H9 (cell line): ENCODE results near the gene KIF1A. TPM values are rescaled to one million over a fixed set of nuclear protein-coding genes. Genes with fewer than 3 reads are reported as not detected.

Experiments
- DNase-seq: peaks from one replicate; pipeline ENCODE4 v3.0.0-alpha.2; 2017
- H2AFZ ChIP-seq: one replicate; pipeline ENCODE4 v1.6.1; 2013; ENCODE audit warnings: mild to moderate bottlenecking, low read length, control low read depth, moderate library complexity
- H2AK5ac ChIP-seq: 2 replicates; pipeline ENCODE4 v1.6.1; 2013; ENCODE audit warnings: low read length, control low read depth, mixed read lengths; ENCODE audit not compliant: insufficient read length
- H2BK120ac ChIP-seq: one replicate; pipeline ENCODE4 v1.6.1; 2013; ENCODE audit warnings: low read depth, mild to moderate bottlenecking, low read length, control low read depth, inconsistent platforms; ENCODE audit not compliant: poor library complexity, severe bottlenecking
- H2BK12ac ChIP-seq: 2 replicates; pipeline ENCODE4 v1.6.1; 2013; ENCODE audit warnings: low read length, control low read depth, mixed read lengths, low read depth; ENCODE audit not compliant: insufficient read length
- H2BK15ac ChIP-seq: 2 replicates; pipeline ENCODE4 v1.6.1; 2013; ENCODE audit warnings: low read depth, low read length, control low read depth
- H2BK20ac ChIP-seq: one replicate; pipeline ENCODE4 v1.6.1; 2013; ENCODE audit warnings: low read depth, mild to moderate bottlenecking, low read length, control low read depth, inconsistent platforms; ENCODE audit not compliant: poor library complexity, severe bottlenecking
- H2BK5ac ChIP-seq: 2 replicates; pipeline ENCODE4 v1.6.1; 2013; ENCODE audit warnings: low read length, control low read depth, mixed read lengths; ENCODE audit not compliant: insufficient read length
- H3K14ac ChIP-seq: 2 replicates; pipeline ENCODE4 v1.6.1; 2013; ENCODE audit warnings: low read length, control low read depth; ENCODE audit not compliant: insufficient read depth
- H3K18ac ChIP-seq: 2 replicates; pipeline ENCODE4 v1.6.1; 2013; ENCODE audit warnings: low read depth, mild to moderate bottlenecking, mixed read lengths, low read length, control low read depth; ENCODE audit not compliant: insufficient read length
- H3K23ac ChIP-seq: 2 replicates; pipeline ENCODE4 v1.6.1; 2013; ENCODE audit warnings: low read length, control low read depth, mixed read lengths, low read depth; ENCODE audit not compliant: insufficient read length
- H3K23me2 ChIP-seq: 2 replicates; pipeline ENCODE4 v1.6.1; 2013; ENCODE audit warnings: low read depth, mild to moderate bottlenecking, mixed read lengths, low read length, control low read depth; ENCODE audit not compliant: insufficient read length, poor library complexity, severe bottlenecking
- H3K27ac ChIP-seq: 2 replicates; pipeline ENCODE4 v1.5.1; 2013; ENCODE audit warnings: low read length, control low read depth, mixed read lengths, low read depth; ENCODE audit not compliant: insufficient read length
- H3K27me3 ChIP-seq: 2 replicates; pipeline ENCODE4 v1.6.1; 2013; ENCODE audit warnings: low read length, control low read depth, inconsistent platforms; ENCODE audit not compliant: insufficient read depth
- H3K4ac ChIP-seq: 2 replicates; pipeline ENCODE4 v1.6.1; 2013; ENCODE audit warnings: low read depth, mild to moderate bottlenecking, control low read depth, inconsistent platforms, low read length, moderate library complexity
- H3K4me1 ChIP-seq: 2 replicates; pipeline ENCODE4 v1.6.1; 2013; ENCODE audit warnings: low read length, control low read depth, inconsistent platforms; ENCODE audit not compliant: insufficient read depth
- H3K4me2 ChIP-seq: 2 replicates; pipeline ENCODE4 v1.6.1; 2013; ENCODE audit warnings: low read length, control low read depth, mixed read lengths; ENCODE audit not compliant: insufficient read length, insufficient read depth
- H3K56ac ChIP-seq: 2 replicates; pipeline ENCODE4 v1.6.1; 2013; ENCODE audit warnings: low read depth, mild to moderate bottlenecking, mixed read lengths, low read length, control low read depth; ENCODE audit not compliant: insufficient read length
- H3K79me1 ChIP-seq: 2 replicates; pipeline ENCODE4 v1.6.1; 2013; ENCODE audit warnings: low read depth, mild to moderate bottlenecking, moderate library complexity, low read length, control low read depth, inconsistent platforms; ENCODE audit not compliant: insufficient read depth, poor library complexity, severe bottlenecking
- H3K79me2 ChIP-seq: 2 replicates; pipeline ENCODE4 v1.6.1; 2013; ENCODE audit warnings: low read length, control low read depth, inconsistent platforms; ENCODE audit not compliant: insufficient read depth
- H3K9ac ChIP-seq: 2 replicates; pipeline ENCODE4 v1.6.1; 2013; ENCODE audit warnings: low read length, control low read depth, mixed read lengths; ENCODE audit not compliant: insufficient read length; ENCODE audit errors: extremely low read depth
- H3K9me3 ChIP-seq: one replicate; pipeline ENCODE4 v1.6.1; 2013; ENCODE audit warnings: low read depth, low read length, inconsistent platforms; ENCODE audit not compliant: control insufficient read depth
- H3T11ph ChIP-seq: one replicate; pipeline ENCODE4 v1.6.1; 2013; ENCODE audit warnings: mild to moderate bottlenecking, low read length, control low read depth, inconsistent platforms
- H4K20me1 ChIP-seq: one replicate; pipeline ENCODE4 v1.6.1; 2013; ENCODE audit not compliant: control insufficient read depth, insufficient read length, insufficient read depth
- H4K5ac ChIP-seq: 2 replicates; pipeline ENCODE4 v1.6.1; 2013; ENCODE audit warnings: low read depth, mild to moderate bottlenecking, mixed read lengths, low read length, control low read depth; ENCODE audit not compliant: insufficient read length
- H4K8ac ChIP-seq: replicated peaks from 2 replicates; pipeline ENCODE4 v1.6.1; 2013; ENCODE audit warnings: low read length, control low read depth, mixed read lengths, low read depth; ENCODE audit not compliant: insufficient read length
- H4K91ac ChIP-seq: 2 replicates; pipeline ENCODE4 v1.6.1; 2013; ENCODE audit warnings: low read depth, mild to moderate bottlenecking, moderate library complexity, mixed read lengths, low read length, control low read depth; ENCODE audit not compliant: insufficient read length
- H3K27ac Mint-ChIP-seq, 3 experiments: 2 replicates in 2 of 3; 3 replicates in 1 of 3; pipeline ENCODE4 v1.8.0; 2020 to 2021; ENCODE audit warnings: mixed read lengths in 3 of 3, mild to moderate bottlenecking in 1 of 3, moderate library complexity in 1 of 3
- H3K27me3 Mint-ChIP-seq: 2 replicates; pipeline ENCODE4 v1.8.0; 2021; ENCODE audit warnings: low read depth, mild to moderate bottlenecking, moderate library complexity, mixed read lengths
- H3K36me3 Mint-ChIP-seq, 3 experiments: 2 replicates in 2 of 3; 3 replicates in 1 of 3; pipeline ENCODE4 v1.8.0; 2020 to 2021; ENCODE audit warnings: low read depth in 3 of 3, mixed read lengths in 3 of 3; ENCODE audit not compliant: insufficient read depth in 1 of 3
- H3K4me1 Mint-ChIP-seq, 2 experiments: 2 replicates each; pipeline ENCODE4 v1.8.0; 2020; ENCODE audit warnings: mixed read lengths in 2 of 2
- H3K4me3 Mint-ChIP-seq, 2 experiments: 2 replicates in 1 of 2; 3 replicates in 1 of 2; pipeline ENCODE4 v1.8.0; 2020 to 2021; ENCODE audit warnings: mild to moderate bottlenecking in 2 of 2, mixed read lengths in 2 of 2, moderate library complexity in 1 of 2
- H3K9me3 Mint-ChIP-seq, 2 experiments: 2 replicates in 1 of 2; 3 replicates in 1 of 2; pipeline ENCODE4 v1.8.0; 2020; ENCODE audit warnings: mild to moderate bottlenecking in 2 of 2, mixed read lengths in 2 of 2, moderate library complexity in 1 of 2
- CTCF ChIP-seq: fragments of 200-600 bp; sonication (generic); conservative IDR thresholded peaks from 3 replicates; pipeline ENCODE4 v1.8.0; 2021; ENCODE audit warnings: antibody characterized with exemption, mild to moderate bottlenecking
- WGBS: extraction: QIAGEN DNeasy Blood & Tissue Kit; methylation state at CpG from one replicate; pipeline ENCODE4 v1.1.7; 2013; ENCODE audit warnings: missing lambda C conversion rate, low lambda C conversion rate, mixed read lengths; ENCODE audit not compliant: insufficient read length; ENCODE audit errors: extremely low coverage; 5-methylcytosine and 5-hydroxymethylcytosine counted together
- total RNA-seq: library from RNA; stranded (reverse); gene quantifications from 2 replicates; pipeline ENCODE4 v1.2.1, GENCODE V29; 2021

Gene KIF1A
- total RNA-seq, 1 experiment from 2014 or later: 204 TPM

- H4K20me1 ChIP-seq: no peaks in the 10 kb centered on the region
- no CpG with 5 or more reads among the region's 12 CpGs for WGBS
These were observed 94.8 kb downstream of the KIF1A start for GRCh38 chr2:240725266-240725665.

More at GRCh38 chr2:240725266-240725665, 94.8 kb downstream of the KIF1A start:
- H3K27ac Mint-ChIP-seq: no peak overlapping the region
- no peak overlapping the region for H2BK5ac ChIP-seq
- no peak overlapping the region for H4K8ac ChIP-seq
- H3K27me3 ChIP-seq: no peaks in the 10 kb centered on the region
- no peaks in the 10 kb centered on the region for H3K79me1 ChIP-seq
- peaks cover 33 to 64% (median 57%) of the 10 kb centered on the region in 3 experiments for H3K36me3 Mint-ChIP-seq
- H2AK5ac ChIP-seq: no peak overlapping the region
- H2BK120ac ChIP-seq: no peak overlapping the region
- H3K56ac ChIP-seq: no peak overlapping the region
- H3K4me1 ChIP-seq: no peaks in the 10 kb centered on the region
- H3K27ac ChIP-seq: no peak overlapping the region
- no peak overlapping the region for H4K5ac ChIP-seq
- no peak overlapping the region for H3K4me3 Mint-ChIP-seq
- H2BK15ac ChIP-seq: no peak overlapping the region
- no peak overlapping the region for H3K4ac ChIP-seq
- H4K91ac ChIP-seq: no peak overlapping the region
- H3K9me3 Mint-ChIP-seq: no peaks in the 10 kb centered on the region
- no peak overlapping the region for H2BK20ac ChIP-seq
- H2AFZ ChIP-seq: no peak overlapping the region
- no peak overlapping the region for H3K4me2 ChIP-seq
- H3K23me2 ChIP-seq: no peaks in the 10 kb centered on the region
- DNase-seq: no peak
- no peak overlapping the region for H3K14ac ChIP-seq
- H3K9me3 ChIP-seq: no peaks in the 10 kb centered on the region
- H2BK12ac ChIP-seq: no peak overlapping the region
- no peak overlapping the region for H3K23ac ChIP-seq
- H3K4me1 Mint-ChIP-seq: no peaks in the 10 kb centered on the region
- no peak overlapping the region for H3K18ac ChIP-seq
- no peak overlapping the region for H3T11ph ChIP-seq
- H3K79me2 ChIP-seq: no peaks in the 10 kb centered on the region
- no peak for TF ChIP-seq CTCF
- H3K27me3 Mint-ChIP-seq: peaks cover 2% of the 10 kb centered on the region
- H3K9ac ChIP-seq: no peak overlapping the region
